ENCODE data around the gene HSP90AB1. TPM values are rescaled to one million over a fixed set of nuclear protein-coding genes. Genes with fewer than 3 reads are reported as not detected.

Gene HSP90AB1
- total and polyA plus RNA-seq, 2 of the 8 experiments (the other 6 are each of a cell fraction or from before 2014, with no cell fraction given): 1,564 to 2,297 TPM

DNA sequence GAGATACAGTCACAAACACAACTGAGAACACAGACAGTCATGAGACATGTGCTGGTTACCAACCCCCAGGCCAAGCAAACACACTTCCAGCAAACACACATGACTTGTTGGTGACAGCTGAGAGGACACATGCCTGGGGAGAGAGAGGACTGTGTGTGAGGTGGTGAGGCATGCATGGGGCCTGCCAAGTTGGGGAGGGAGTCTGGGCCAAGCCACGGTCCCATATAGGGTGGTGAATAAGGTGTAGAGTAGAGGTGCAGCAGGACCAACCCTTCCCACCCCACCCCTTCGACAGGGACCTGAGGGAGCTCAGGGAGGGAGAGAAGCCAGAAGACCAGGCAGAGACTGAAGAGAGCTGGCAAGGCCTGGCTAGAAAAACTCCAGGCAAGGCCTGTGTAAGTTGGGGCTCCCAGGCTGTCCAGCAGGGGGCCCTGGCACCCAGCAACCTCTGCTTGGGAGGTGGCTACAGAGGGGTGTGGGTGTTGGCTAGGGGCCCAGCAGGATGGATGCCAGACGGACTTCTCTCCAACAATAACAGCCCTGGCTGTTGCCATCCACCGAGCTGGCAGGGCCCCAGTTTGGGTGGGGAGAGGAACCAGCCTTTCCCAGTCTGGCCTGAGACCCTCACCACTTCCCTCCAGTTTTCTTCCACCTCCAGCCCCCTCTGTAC lies 25.5 kb upstream of the HSP90AB1 start:
- H3K14ac ChIP-seq (ENCODE audit: insufficient read length): no peak overlapping the region
- H3K4me2 ChIP-seq (ENCODE audit: insufficient read depth in 1 of 2, low read depth in 2 of 2, low read length in 2 of 2): peak overlapping the region in 1 of 2 experiments; percentile 95; a peak in 2 of 4 replicates
- H2BK20ac ChIP-seq (ENCODE audit: low read length): peak overlapping the region; percentile 68; the same call in 1 of the 2 replicates
- no peak overlapping the region for H3K27ac ChIP-seq (ENCODE audit: low read depth, low read length)
- TF ChIP-seq, protein P1, sequence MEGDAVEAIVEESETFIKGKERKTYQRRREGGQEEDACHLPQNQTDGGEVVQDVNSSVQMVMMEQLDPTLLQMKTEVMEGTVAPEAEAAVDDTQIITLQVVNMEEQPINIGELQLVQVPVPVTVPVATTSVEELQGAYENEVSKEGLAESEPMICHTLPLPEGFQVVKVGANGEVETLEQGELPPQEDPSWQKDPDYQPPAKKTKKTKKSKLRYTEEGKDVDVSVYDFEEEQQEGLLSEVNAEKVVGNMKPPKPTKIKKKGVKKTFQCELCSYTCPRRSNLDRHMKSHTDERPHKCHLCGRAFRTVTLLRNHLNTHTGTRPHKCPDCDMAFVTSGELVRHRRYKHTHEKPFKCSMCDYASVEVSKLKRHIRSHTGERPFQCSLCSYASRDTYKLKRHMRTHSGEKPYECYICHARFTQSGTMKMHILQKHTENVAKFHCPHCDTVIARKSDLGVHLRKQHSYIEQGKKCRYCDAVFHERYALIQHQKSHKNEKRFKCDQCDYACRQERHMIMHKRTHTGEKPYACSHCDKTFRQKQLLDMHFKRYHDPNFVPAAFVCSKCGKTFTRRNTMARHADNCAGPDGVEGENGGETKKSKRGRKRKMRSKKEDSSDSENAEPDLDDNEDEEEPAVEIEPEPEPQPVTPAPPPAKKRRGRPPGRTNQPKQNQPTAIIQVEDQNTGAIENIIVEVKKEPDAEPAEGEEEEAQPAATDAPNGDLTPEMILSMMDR (IDR thresholded peaks at IDR 0.05; ENCODE audit: control extremely low read depth in 1 of 3, insufficient read depth in 1 of 3, low read depth in 1 of 3, low read length in 3 of 3): peak in 2 of 3 experiments; percentile 67 to 71; a peak in 3 of 4 replicates
- TF ChIP-seq CREB1 (IDR thresholded peaks at IDR 0.05): no peak
- TF ChIP-seq RAD21 (IDR thresholded peaks at IDR 0.05 in 1 of 2, conservative IDR thresholded peaks at IDR 0.05 in 1 of 2; ENCODE audit: low read depth in 2 of 2, low read length in 2 of 2): peak; percentile 28 to 60
- no peak for TF ChIP-seq SIRT6 (IDR thresholded peaks at IDR 0.05; ENCODE audit: low read length)
- H3K4ac ChIP-seq (replicated peaks; ENCODE audit: insufficient read length, low read depth, low read length): peak overlapping the region; percentile 28
- H2AFZ ChIP-seq (ENCODE audit: low read length): no peak overlapping the region
- peak overlapping the region; percentile 98; the same call in 1 of the 2 replicates for H2BK12ac ChIP-seq (ENCODE audit: low read depth, low read length)
- H3K4me1 ChIP-seq (replicated peaks in 1 of 4; ENCODE audit: control insufficient read depth in 3 of 4, insufficient read depth in 4 of 4, low read length in 3 of 4): peaks cover 33 to 61% (median 45%) of the 10 kb centered on the region in 4 experiments
- no peak for FAIRE-seq
- peak overlapping the region; percentile 39 for H4K5ac ChIP-seq (ENCODE audit: insufficient read length, low read depth, low read length)
- no peaks in the 10 kb centered on the region for H3K36me3 ChIP-seq (ENCODE audit: control insufficient read depth in 2 of 4, insufficient read depth in 4 of 4, low read length in 3 of 4)
- ChIA-PET CTCF (ENCODE audit: partially characterized antibody) (interaction anchor here (0.8 to 19.4 kb wide), 11 partner anchors 9 to 67 kb away, joined by 3 to 287 read pairs (median 4); no protein-coding TSS in a partner anchor), POLR2A (ENCODE audit: partially characterized antibody) (interaction anchor here (0.7 to 21.0 kb wide), 9 partner anchors 9 to 45 kb away, joined by 3 to 477 read pairs (median 3); partner anchors contain the start of gene HSP90AB1)
- H3K23ac ChIP-seq (ENCODE audit: insufficient read length): no peak overlapping the region
- peak overlapping the region; percentile 67 for H2BK120ac ChIP-seq (replicated peaks; ENCODE audit: low read depth, low read length)
- peak in 1 of 2 experiments; percentile 74 for DNase-seq (ENCODE audit: low read depth in 1 of 2, low spot score in 2 of 2)
- H3K23me2 ChIP-seq (ENCODE audit: low read depth, low read length): peaks cover 16% of the 10 kb centered on the region
- H4K8ac ChIP-seq (ENCODE audit: extremely low read depth, insufficient read depth, low read length): no peak overlapping the region
- H3K4me3 ChIP-seq (ENCODE audit: extremely low read depth in 1 of 4, insufficient read depth in 2 of 4, low read depth in 3 of 4, low read length in 4 of 4): no peak overlapping the region; a peak in 1 of 8 replicates
- peak overlapping the region; percentile 72; the same call in 1 of the 2 replicates for H3K18ac ChIP-seq (ENCODE audit: extremely low read depth, low read length)
- peaks cover 10 to 25% of the 10 kb centered on the region in 2 experiments; a peak in 3 of 4 replicates for H3K79me2 ChIP-seq (ENCODE audit: control insufficient read depth in 1 of 2, insufficient read depth in 2 of 2, low read length in 2 of 2)
- H2AK5ac ChIP-seq (ENCODE audit: low read depth, low read length): peak overlapping the region; percentile 93
- peaks cover 4% of the 10 kb centered on the region for H3K79me1 ChIP-seq (ENCODE audit: low read depth, low read length)
- H2BK5ac ChIP-seq (ENCODE audit: low read depth, low read length): peak overlapping the region; percentile 76; the same call in 1 of the 2 replicates
- peak overlapping the region; percentile 87 for H4K91ac ChIP-seq (replicated peaks; ENCODE audit: insufficient read length, low read length)
- H3K56ac ChIP-seq (replicated peaks; ENCODE audit: insufficient read length, low read depth, low read length): no peak overlapping the region
- H3K9ac ChIP-seq (replicated peaks in 1 of 4; ENCODE audit: extremely low read depth in 1 of 4, low read depth in 3 of 4, low read length in 3 of 4): no peak overlapping the region
- H4K20me1 ChIP-seq (replicated peaks in 1 of 2; ENCODE audit: control insufficient read depth in 1 of 2, insufficient read depth in 2 of 2, low read length in 2 of 2): peaks cover 15 to 17% of the 10 kb centered on the region in 2 experiments
- no peaks in the 10 kb centered on the region for H3K9me3 ChIP-seq (ENCODE audit: insufficient read depth in 2 of 2, low read depth in 1 of 2, low read length in 1 of 2)
- 52% methylated on average over 4 of the region's 4 CpGs; no CpG with 5 or more reads in 1 of the 2 experiments for WGBS, 2 experiments (ENCODE audit: extremely low coverage in 1 of 2, insufficient coverage in 1 of 2, insufficient read length in 1 of 2, insufficient replicate concordance in 2 of 2, low coverage in 1 of 2, low lambda C conversion rate in 2 of 2, missing lambda C conversion rate in 1 of 2)
- peak overlapping the region; percentile 46; the same call in 1 of the 2 replicates for H2BK15ac ChIP-seq (ENCODE audit: low read length)
- no peaks in the 10 kb centered on the region for H3K27me3 ChIP-seq (replicated peaks in 1 of 4; ENCODE audit: control insufficient read depth in 3 of 4, extremely low read depth in 1 of 4, insufficient read depth in 3 of 4, low read length in 3 of 4)
